ENCODE data around the gene CEBPZOS.

GRCh38 chr2:37156071-37156856 lies 40.0 kb upstream of the CEBPZOS start:
- TF ChIP-seq, protein P1, sequence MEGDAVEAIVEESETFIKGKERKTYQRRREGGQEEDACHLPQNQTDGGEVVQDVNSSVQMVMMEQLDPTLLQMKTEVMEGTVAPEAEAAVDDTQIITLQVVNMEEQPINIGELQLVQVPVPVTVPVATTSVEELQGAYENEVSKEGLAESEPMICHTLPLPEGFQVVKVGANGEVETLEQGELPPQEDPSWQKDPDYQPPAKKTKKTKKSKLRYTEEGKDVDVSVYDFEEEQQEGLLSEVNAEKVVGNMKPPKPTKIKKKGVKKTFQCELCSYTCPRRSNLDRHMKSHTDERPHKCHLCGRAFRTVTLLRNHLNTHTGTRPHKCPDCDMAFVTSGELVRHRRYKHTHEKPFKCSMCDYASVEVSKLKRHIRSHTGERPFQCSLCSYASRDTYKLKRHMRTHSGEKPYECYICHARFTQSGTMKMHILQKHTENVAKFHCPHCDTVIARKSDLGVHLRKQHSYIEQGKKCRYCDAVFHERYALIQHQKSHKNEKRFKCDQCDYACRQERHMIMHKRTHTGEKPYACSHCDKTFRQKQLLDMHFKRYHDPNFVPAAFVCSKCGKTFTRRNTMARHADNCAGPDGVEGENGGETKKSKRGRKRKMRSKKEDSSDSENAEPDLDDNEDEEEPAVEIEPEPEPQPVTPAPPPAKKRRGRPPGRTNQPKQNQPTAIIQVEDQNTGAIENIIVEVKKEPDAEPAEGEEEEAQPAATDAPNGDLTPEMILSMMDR (IDR thresholded peaks at IDR 0.05), result no peak
- no peak for TF ChIP-seq EZH2 (IDR thresholded peaks at IDR 0.05)

Measured in neural progenitor cell (in vitro differentiated cells).